ENCODE results near the gene MOB3B.

The MOB3B gene

DNA sequence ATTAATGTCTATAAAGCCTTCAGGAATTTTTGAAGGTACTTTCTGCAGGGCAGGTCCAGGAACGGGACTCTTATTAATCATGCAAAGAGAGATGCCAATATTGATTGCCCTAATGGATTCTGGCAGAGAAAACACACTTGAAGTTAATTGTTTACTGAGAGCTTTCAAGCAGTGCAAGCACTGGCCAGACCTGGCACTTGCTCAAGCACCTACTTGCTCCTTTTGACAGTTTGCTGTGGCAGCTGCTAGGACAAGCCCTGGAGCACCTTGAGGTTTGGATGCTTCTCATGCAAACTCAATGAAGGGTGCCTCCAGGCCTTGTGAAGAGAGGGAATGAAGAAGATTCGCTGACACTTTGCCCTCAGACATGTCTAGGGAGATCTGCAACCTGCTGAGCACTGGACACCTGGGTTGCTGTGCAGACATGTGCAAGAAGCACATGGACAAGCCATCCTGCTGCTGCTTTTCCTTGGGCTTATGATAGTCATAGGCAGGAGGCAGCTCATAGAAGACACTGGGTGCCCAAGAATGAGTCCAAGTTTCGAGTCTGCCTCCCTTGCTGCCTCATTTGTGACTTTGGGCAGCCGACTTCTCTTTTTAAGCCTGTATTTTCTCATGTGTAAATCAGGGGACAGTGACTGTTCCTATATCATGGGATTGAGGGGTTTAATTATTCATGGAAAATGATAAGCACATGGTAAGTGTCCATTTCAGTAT lies 143.8 kb downstream of the MOB3B start:
- DNase-seq: peak; percentile 10

DNA sequence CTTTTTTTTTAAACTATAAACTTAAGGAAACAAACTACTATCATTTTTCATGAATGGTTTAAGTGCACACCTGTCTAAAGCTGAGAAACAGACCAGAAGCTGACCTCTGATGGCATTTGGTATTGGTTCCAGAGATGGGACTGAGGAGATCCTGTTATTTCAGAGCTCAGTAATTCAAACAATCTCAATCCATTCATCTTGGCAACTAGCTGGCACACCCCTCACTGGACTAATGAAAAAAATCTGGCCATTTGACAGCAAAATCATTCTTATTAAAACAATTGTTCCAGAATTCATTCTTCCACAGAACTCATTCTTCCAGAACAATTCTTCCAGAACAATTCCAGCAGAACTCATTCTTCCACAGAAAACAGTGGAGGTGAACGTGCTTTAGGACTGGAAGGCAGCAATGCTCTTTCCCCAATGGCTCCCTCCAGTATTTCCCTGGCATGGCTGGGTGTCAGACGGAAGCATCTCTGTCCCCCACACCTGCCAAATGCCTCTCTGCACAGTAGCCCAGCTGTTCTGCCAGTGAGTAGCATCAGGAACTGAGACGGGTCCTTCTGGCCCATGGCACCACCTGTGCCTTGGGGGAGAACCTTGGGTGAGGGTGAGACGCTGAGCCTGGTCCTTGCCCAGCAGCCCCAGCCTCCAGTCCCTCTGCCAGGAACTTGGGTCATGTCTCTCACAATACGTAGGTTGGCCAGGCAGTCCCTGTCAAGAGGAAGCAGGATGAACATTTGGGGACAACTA lies 145.2 kb downstream of the MOB3B start:
- DNase-seq: no peak

DNA sequence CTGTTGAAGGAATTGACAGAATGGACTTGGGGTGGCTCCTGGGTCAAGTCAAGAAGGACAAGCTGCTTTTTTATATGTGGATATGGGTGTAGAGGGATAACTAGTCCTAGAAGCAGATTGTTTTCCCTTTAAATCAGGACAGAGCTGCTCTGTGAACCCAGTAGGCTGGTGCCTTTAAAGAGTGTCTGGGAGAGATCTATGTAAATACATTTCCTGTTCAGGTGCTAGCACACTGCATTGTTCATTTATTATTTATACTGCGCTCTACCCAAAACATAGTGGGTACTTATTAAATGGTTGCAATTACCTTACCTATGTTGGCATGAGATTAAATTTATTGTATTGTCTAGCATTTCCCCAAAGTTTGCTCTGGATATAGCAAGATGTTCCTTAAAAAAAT lies 146.1 kb downstream of the MOB3B start:
- no peak for DNase-seq

DNA sequence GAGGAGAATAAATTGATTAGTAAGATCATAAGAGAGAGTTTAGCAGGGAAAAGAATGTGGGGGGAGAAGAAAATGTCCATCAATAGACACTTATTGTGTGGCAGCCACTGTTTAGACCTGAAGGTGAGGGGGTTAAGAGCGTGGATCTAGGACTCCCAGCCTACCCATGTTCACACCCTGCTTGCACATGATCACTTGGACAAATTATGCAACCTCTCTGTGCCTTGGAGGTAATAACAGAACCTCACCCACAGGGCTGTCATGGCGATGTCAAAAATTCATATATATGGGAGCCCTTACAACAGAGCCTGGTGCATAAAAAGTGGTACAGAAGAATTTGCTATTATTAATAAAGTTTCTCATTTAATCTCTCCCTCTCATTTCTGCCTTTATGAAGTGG lies 146.6 kb downstream of the MOB3B start:
- no peak for DNase-seq

DNA sequence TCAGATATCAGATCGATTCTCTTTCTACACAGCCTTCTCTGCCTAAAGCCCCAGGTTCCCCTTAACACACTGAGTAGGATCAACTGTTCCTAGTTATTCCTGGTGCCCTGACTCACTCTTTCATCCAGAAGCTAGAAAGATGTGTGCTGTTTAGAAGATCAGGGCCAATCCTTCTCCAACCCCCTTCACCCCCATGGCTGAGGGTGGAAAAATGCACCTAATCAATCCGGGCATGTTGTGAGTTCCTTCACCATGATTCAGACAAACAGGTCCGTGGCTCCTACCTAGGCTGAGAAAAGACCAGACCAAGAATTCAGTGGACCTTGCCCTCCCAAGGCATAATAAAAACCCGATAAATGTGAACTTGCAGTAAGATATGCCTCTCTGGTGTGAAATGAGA lies 147.3 kb downstream of the MOB3B start:
- no peak for DNase-seq

DNA sequence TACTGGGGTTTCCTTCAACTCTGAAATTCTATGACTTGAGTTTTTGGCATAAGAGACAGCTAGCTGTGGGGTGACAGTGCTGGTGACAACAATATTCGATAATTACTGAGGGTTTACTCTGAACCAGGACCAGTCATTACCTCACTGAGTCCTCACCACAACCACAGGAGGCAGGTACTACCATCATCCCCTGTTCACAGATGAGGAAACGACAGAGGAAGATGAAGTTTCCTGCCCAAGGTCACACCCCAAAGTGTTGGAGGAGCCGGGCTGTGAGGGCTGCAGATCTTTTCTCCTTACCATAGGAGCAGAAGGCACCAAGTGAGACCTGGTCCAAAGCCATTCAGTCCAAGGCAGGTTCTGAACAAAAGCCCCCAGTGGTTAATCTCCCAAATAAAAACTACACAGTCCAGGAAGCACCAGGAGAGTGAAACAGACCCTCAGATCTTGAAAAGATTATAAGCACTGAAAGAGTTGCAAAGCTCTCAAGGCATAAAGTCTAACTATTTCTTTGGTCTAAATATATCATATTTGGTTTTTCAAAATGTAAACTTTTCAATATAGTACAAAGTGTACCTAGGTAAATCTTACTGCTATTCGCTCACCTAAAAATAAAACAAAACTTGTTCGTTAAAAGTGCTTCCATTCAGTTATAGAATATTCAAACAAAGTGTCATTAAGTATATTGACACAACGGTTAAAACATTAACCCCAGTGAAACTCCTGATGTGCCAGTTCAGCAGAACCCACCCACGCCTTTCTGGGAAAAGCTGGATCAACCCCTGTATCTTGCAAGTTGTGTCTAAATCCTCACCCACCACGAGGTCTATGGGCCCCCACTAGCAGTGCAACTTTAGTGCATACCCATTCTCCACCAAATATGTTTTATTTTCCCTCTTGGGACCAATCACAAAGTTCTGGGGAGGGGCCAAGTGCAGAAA lies 150.0 kb downstream of the MOB3B start:
- no peak for DNase-seq

DNA sequence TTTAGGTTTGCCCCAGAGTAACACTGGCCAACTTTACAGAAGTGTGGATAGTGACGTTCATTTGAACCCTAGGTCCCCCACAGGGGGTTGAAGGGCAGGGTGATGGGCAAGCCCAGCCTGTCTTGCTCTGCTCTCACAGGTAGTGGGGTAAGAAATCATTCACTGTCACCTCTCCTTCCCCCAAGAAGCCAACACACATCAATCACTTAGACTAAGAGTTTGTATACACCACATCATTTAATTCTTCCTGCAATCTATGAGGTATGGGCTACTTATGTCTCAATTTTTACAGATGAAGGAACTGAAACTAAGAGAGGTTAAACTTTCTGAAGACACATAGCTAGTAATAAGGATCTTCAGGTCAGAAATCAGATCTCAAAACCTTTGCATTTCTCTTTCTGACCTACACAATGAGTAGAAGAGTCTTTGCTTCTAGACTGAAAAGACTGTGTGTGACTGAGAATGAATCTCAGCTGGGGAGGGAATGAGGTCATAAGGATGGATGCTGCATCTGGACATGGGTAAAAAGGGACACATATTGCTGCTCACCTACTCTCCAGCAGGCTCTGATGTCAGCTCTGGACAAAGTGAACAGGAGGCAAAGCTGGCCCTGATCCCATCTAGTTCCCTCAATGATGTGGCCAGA lies 151.7 kb downstream of the MOB3B start:
- DNase-seq: no peak

DNA sequence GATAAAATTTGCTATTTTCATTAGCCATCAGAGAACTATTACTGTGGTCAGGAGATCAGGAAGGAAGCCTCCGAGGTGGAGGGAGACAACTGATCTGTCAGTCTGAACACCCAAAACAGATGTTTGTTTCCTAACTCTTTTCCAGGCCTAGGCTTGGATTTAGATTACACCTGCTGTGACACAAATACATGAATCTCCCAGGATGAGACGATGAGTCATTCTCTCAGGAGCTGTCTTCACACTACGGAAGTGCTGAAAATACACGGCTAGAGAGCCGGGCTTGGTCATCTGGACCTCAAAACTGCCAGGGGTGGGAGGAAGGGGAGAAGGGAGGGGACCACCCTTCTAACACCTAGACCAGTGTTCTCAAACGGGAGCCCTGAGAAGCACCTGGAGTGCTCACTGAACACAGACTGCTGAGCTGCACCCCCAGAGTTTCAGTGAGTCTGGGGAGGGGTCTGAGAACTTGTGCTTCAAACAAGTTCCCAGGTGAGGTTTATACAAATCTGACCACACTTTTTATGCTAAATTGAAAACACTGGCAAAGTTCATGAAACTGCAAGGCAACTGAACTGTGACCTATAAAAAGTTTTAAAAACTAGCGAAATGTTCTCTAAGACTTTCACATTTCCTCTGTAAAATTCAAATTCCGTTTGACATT lies 152.3 kb downstream of the MOB3B start:
- DNase-seq: no peak

DNA sequence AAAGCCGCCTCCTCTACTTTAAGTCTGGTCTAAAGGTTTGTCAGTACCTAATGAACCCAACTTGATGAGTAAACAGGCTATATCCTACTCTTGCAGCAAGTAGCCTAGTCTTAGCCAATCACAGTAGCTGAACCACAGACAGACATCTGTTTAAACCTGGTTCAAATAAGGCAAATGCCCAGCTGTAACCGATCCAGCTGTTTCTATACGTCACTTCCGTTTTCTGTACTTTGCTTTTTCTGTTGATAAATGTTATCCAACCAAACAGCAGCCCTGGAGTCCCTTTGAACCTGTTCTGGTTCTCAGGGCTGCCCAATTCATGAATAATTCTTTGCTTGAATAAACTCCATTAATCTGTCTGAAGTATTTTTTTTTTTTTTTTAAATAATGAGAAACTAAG lies 155.8 kb downstream of the MOB3B start:
- no peak for DNase-seq

DNA sequence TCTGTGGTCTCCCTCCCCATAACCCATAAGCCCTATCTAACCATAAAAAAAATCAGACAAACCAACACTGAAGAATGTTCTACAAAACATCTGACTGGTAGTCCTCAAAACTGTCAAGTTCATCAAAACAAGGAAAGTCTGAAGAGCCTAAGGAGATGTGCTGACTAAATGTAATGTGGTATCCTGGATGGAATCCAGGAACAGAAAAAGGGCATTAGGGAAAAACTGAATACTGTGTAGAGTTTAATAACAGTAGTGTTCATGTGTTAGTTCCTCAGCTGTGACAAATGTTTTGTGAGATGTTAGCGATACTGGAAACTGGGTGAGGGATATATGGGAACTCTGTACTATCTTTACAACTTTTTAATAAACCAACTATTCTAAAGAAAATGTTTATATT lies 157.0 kb downstream of the MOB3B start:
- DNase-seq: no peak

DNA sequence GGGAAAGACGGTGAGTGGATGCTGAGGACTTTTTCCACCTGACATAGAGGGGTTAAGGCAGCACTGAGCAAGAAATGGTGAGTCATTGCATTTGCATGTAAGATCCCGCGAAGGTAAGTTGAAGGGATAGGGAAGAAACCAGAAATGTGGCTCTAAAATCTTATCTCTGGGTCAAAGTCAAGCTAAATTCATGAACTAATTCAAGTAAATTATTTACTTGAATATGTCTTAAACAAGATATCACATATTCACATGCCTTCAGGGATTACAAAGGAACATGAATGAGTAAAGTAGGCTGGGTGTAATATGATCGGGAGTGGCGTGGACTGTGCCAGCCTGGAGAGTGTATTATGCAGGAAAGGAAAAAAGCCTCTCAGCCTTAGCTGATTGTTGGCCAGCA lies 158.2 kb downstream of the MOB3B start:
- no peak for DNase-seq

DNA sequence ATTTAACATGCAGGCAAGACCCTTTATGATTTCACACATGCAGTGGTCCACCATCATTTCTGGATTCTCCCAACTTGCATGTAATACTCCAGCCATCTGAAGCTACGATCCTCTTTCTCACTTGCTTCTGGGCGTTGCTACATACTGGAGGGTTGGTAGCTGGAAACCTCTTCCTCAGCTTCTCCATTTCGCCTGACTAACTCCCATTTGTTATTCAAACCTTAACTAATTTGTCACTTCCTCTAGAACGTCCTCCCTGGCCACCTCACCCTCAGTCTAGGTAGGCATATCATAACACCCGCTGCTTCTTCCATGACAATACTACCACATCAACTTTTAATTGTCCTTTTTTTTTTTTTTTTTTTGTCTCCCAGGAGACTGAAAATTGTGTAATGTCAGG lies 160.0 kb downstream of the MOB3B start:
- DNase-seq: no peak

DNA sequence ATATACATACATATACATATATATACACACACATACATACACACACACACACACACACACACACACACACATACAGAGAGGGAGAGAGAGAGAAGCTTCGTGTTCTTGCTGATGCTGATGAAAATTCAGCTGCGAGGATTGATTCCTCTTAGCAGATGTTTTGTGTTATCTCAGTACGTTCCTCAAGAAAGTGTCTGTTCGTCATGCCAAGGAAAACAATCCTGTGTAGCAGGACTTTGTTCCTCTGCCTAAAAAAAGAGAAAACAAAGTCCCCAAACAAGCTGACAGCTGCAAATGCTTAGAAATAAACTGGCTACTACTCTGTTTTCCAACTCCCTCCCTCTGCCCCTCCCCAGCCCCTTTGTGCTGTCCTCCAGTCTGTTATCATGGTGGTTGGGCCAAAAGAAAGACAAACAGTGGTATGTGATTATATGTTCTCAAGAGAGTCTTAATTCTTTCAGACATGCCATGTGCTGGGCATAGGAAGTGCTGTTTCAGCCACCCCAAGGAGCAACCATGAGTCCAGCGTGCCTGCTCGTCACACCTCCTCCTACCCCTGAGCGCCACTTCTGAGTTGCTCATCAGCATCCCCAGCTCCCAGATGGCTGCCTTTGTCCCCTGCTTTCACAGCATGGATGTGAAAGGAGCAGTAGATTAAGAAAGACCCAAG lies 161.2 kb downstream of the MOB3B start:
- no peak for DNase-seq

DNA sequence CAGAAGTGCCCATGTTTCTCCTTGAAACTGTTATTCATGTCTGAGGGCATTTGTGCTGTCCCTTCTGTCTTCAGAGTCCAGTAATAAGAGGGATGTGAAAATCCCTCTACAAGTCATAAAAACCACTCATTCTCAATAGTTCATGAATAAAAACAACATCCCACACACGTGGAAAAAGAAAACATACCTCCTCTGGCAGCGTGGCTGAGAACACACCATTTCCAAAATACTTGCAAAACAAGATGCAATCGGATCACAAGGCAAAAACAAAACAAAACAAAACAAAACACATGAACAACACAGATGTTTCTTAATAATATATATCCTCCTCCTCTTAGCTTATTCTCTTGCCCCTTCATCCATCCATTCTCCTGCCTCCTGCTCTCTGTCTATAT lies 161.7 kb downstream of the MOB3B start:
- no peak for DNase-seq

DNA sequence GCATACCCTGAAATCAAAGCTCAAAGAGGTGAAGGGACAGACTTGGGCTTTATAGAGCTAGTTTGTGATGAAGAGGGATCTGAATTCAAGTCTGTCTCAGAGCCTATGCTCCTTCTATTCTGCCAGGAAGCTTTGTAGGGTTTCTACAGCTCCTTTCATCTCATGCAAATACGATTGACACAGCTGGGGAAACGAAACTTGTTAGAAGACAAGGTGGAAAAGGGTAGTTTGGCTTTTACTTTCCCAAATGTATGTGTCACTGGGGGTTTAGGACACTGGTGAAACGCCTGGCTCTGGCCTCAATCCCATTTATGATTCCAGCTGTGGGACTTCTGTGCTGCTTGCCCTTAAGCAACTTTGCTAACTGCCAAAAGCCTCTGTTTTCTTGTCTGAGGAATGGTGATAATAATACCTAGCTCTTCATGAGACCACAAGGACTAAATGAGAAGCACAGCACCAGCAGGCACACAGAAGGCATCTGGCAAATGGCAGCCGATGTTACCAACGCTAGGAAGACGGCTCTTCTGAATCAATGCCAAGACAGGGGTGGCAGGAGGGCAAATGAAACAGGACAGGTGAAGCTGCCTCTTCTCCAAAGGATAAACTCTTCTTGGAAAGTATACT lies 162.3 kb downstream of the MOB3B start:
- DNase-seq: no peak

DNA sequence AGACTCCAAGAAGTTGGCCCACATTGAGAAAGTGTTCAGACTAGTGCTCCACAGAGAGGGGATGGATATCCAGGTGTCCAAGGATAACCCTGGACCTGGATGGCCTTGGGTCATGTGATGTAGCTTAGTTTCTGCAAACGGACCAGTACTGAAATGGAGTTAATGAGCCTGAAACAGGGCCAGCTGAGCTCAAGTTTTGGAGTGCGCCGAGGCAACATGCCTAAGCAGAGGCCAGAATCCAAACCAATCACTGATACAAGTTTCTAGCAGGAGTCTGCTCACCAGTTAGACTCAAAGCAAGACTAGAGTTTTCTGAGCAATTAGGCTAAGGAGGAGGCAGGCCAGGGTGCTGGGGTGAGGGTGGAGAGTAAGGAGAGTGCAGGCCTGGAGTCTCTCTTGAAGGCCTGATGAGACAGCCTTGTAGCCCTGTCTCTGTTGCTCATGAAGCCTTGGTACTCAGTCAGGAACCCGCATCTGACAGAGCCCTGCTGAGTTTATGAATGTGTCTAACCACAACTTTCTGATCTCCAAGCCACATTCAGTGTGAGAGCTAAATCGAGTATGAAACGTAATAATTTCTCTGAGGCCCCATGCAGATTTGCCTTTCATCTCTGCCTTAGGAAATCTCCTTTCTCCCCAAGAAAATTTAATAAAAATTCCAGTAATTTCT lies 163.8 kb downstream of the MOB3B start:
- no peak for DNase-seq

DNA sequence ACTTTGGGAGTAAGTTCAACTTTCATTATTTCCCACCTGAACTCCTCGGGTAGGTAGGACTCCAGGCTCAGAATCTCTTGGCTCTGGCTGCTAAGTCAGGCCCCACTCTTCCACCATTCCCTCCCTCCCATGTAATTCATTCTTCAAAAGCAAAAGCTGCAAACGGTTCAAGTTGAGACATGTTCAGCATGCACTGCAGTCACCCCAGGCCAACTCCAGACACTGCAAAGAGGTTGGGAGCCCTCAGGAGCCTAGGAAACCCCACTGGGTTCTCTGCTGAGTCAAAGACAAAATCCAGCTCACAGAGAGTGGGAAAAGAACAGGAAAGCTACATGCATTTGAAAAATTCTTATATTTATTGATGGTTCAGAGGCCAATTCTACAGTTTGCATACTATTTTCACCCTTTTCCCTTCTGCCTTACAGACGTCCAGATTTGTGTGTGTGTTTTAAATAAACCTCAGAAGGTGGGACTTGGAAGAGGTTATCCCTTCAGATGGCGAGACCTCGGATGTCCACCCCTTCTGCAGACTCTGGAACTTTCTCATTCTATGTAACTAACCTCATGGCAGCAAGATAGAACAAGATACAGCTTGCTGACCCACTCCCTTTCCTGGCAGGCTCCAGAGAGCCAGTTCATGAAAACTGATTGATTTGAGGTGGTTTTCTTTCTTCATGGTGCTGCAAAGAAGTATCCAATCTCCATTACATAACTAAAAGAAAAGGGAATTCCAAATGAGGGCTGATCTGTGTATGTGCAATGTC lies 167.0 kb downstream of the MOB3B start:
- no peak for DNase-seq

DNA sequence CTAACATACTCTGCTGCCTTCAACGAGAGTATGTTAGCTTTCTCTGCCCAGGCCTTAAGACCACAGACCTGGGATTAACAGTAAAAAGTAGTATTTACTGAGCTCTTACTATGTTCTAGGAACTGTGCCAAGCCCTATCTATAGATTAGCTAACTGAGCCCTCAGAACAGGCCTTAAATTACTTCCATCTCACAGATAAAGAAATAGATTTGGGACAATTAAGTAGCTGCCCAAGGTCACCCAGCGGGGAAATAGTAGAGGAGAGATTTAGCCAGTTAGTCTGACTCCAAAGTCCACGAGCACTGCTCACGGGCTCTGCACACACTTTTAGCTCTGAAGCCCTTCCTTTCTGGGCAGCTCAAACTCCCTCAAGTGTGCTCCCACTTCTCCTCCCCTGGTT lies 168.1 kb downstream of the MOB3B start:
- no peak for DNase-seq

DNA sequence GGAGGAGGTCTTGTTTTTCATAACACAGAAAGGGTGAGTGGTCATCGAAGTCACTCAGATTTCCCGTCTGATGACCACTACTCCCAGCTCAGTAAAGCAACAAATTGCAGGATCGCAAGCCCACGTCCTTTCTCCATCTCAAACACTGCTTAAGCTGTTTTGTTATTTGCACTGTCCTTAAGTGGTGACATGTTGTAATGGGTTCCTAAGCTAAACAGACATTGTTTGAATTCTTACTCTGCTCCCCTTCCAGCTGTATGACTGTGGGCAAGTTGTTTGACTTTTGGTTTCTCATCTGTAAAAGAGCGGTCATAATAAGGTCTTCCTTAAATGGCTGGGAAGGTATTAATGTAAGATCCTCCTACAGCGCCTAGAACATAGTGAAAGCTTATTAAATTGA lies 169.9 kb downstream of the MOB3B start:
- DNase-seq: no peak

DNA sequence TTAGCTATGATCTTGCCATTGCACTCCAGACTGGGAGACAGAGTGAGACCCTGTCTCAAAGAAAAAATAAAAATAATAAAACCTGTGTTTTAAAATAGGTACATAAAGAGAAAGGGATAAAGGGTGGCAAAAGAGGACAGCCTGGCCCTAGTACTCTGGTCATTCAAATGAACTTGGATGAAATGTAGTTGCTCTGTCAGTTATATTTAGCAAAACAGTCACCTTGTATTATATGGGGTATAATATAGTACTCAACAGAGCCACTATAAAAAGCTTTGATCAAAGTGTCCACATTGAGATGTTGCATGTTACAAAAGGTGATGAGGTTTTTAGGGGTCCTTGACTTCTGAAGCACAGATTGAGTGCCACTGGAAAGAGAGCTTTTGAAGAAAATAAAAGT lies 171.6 kb downstream of the MOB3B start:
- no peak for DNase-seq

Measured in NCI-H510A (cell line).